GM12878 (cell line): ENCODE data around the gene CSHL1. TPM values are rescaled to one million over a fixed set of nuclear protein-coding genes. Genes with fewer than 3 reads are reported as not detected.

ENCODE experiments used
- ATF7 ChIP-seq: fragments of 450-650 bp; IDR thresholded peaks from 2 replicates; pipeline ENCODE4 v1.6.1; 2016; ENCODE audit warnings: low read depth, mild to moderate bottlenecking
- BMI1 ChIP-seq: fragments of 450-650 bp; IDR thresholded peaks from 2 replicates; pipeline ENCODE4 v1.6.1; 2016; ENCODE audit warnings: mild to moderate bottlenecking, moderate library complexity, borderline replicate concordance
- CBX3 ChIP-seq: fragments of 200-600 bp; sonication (generic); IDR thresholded peaks from 2 replicates; pipeline ENCODE4 v1.6.1; 2016; ENCODE audit warnings: low read depth, borderline replicate concordance
- CEBPB ChIP-seq, 2 experiments: fragments of 150-350 bp in 1 of 2; IDR thresholded peaks; 2 replicates each; pipeline ENCODE4 v1.6.1; 2012 to 2014; ENCODE audit warnings: low read depth in 2 of 2, low read length in 2 of 2, borderline replicate concordance in 1 of 2, inconsistent platforms in 1 of 2
- EZH2 ChIP-seq: IDR thresholded peaks from 2 replicates; pipeline ENCODE4 v1.6.1; 2012; ENCODE audit warnings: low read depth, mild to moderate bottlenecking, control low read depth, inconsistent platforms, low read length, borderline replicate concordance; ENCODE audit not compliant: control insufficient read depth
- HDAC6 ChIP-seq: fragments of 200-600 bp; sonication (generic); IDR thresholded peaks from one replicate; pipeline ENCODE4 v1.8.0; 2017; ENCODE audit warnings: antibody characterized with exemption; ENCODE audit not compliant: unreplicated experiment
- IKZF1 ChIP-seq: fragments of 450-650 bp; conservative IDR thresholded peaks from 2 replicates; pipeline ENCODE4 v1.6.1; 2017; ENCODE audit warnings: antibody characterized with exemption, mild to moderate bottlenecking
- KAT2A ChIP-seq: conservative IDR thresholded peaks from 2 replicates; pipeline ENCODE4 v1.6.1; 2011; ENCODE audit warnings: low read depth, low read length; ENCODE audit not compliant: control insufficient read depth
- MLLT1 ChIP-seq: fragments of 450-650 bp; IDR thresholded peaks from 2 replicates; pipeline ENCODE4 v1.6.1; 2016; ENCODE audit warnings: mild to moderate bottlenecking
- MTA2 ChIP-seq: fragments of 450-650 bp; IDR thresholded peaks from 2 replicates; pipeline ENCODE4 v1.6.1; 2016; ENCODE audit warnings: low read depth, mild to moderate bottlenecking, moderate library complexity
- NKRF ChIP-seq: fragments of 450-650 bp; conservative IDR thresholded peaks from 2 replicates; pipeline ENCODE4 v1.6.1; 2017; ENCODE audit warnings: mild to moderate bottlenecking, moderate library complexity
- PML ChIP-seq: IDR thresholded peaks from 2 replicates; pipeline ENCODE4 v1.6.1; 2012; ENCODE audit warnings: low read length, inconsistent platforms
- POLR2AphosphoS5 ChIP-seq: IDR thresholded peaks from 2 replicates; pipeline ENCODE4 v1.6.1; 2011; ENCODE audit warnings: mild to moderate bottlenecking, low read length, inconsistent platforms
- SMAD1 ChIP-seq: fragments of 450-650 bp; IDR thresholded peaks from 2 replicates; pipeline ENCODE4 v1.6.1; 2018; ENCODE audit warnings: mild to moderate bottlenecking, low read depth; ENCODE audit not compliant: partially characterized antibody
- STAT1 ChIP-seq: fragments of 450-650 bp; conservative IDR thresholded peaks from 2 replicates; pipeline ENCODE4 v1.6.1; 2014; ENCODE audit warnings: antibody characterized with exemption, mild to moderate bottlenecking
- ZSCAN29 ChIP-seq: fragments of 450-650 bp; IDR thresholded peaks from 2 replicates; pipeline ENCODE4 v1.6.1; 2017; ENCODE audit warnings: mild to moderate bottlenecking, moderate library complexity
- polyA plus RNA-seq, 11 experiments: library from polyadenylated mRNA; depleted of rRNA in 4 of 11; unstranded in 6 of 11; stranded (reverse) in 5 of 11; fragments of >200 nt; fragmentation: Nextera tagmentation in 4 of 11; fragmentation: Illumina TruSeq in 1 of 11; extraction: Ambion mirVana in 4 of 11; extraction: Trizol in 1 of 11; gene quantifications; 1 replicate in 1 of 11; 2 replicates in 10 of 11; pipeline versions ENCODE4 v1.2.1 to v1.2.3, GENCODE V29; 2011 to 2016; ENCODE audit warnings: inconsistent platforms in 2 of 11, missing spikeins in 2 of 11, low read depth in 1 of 11
- total RNA-seq, 4 experiments: library from RNA; depleted of rRNA in 3 of 4; stranded (reverse); fragments of >200 nt in 3 of 4; fragmentation: Illumina TruSeq in 1 of 4; extraction: Trizol in 1 of 4; gene quantifications; 2 replicates each; pipeline versions ENCODE4 v1.2.1 to v1.2.3, GENCODE V29; 2013 to 2021
- TF ChIP-seq, protein P1 (sequence below): fragments of 450-650 bp; IDR thresholded peaks from 2 replicates; pipeline ENCODE4 v1.6.1; 2017; ENCODE audit warnings: mild to moderate bottlenecking
- TF ChIP-seq, protein P2 (sequence below): fragments of 450-650 bp; IDR thresholded peaks from 2 replicates; pipeline ENCODE4 v1.6.1; 2017; ENCODE audit warnings: mild to moderate bottlenecking, moderate library complexity

CSHL1 gene
- total and polyA plus RNA-seq, 10 of the 15 experiments (the other 5 are each of a cell fraction or from before 2014, with no cell fraction given) = not detected

DNA sequence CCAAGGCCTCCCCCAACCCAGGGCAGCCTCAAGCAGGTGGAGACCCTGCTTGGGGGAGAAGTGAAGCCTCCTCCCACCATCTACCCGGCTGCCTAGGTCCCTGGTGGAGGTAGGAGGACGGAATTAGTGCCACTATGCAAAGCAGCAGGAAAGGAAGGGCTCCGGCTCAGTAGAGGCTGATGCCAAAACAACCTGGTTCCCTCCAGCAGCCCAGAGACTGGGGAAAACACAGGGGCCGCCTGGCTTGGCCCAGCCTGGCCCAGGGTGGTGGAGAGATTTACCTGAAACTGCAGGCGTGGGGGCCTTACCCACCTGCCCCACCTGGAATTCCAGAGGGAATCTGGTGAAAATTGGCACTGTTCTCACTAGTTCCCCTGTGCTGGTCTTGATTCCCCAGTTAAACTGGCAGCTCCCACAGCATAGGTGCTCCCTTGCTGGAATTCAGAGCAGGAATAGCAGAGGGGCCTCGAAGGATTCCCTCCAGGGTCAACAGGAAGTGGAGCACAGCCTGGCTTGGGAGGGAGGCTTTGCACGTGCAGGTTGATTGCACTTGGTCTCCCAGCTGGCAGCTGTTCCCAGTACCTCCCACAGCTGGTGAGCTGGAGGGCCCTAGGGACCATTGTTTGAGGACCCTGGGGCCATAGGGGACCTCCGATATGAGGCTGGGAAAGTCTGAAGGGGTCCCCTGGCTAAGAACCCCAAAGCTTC lies 16.6 kb upstream of the CSHL1 start (continued):
- no peak for TF ChIP-seq ZSCAN29
- no peak for TF ChIP-seq POLR2AphosphoS5
- peak; percentile 57 for TF ChIP-seq IKZF1
- no peak for TF ChIP-seq MLLT1
- no peak for TF ChIP-seq CEBPB (IDR thresholded peaks at IDR 0.05; ENCODE audit: borderline replicate concordance in 1 of 2, low read depth in 2 of 2, low read length in 2 of 2)
- TF ChIP-seq MTA2 = no peak
- no peak for TF ChIP-seq PML
- TF ChIP-seq BMI1 = no peak
- no peak for TF ChIP-seq ATF7
- no peak for TF ChIP-seq EZH2
- TF ChIP-seq STAT1 = no peak
- no peak for TF ChIP-seq HDAC6
- no peak for TF ChIP-seq CBX3
- TF ChIP-seq, protein P1, sequence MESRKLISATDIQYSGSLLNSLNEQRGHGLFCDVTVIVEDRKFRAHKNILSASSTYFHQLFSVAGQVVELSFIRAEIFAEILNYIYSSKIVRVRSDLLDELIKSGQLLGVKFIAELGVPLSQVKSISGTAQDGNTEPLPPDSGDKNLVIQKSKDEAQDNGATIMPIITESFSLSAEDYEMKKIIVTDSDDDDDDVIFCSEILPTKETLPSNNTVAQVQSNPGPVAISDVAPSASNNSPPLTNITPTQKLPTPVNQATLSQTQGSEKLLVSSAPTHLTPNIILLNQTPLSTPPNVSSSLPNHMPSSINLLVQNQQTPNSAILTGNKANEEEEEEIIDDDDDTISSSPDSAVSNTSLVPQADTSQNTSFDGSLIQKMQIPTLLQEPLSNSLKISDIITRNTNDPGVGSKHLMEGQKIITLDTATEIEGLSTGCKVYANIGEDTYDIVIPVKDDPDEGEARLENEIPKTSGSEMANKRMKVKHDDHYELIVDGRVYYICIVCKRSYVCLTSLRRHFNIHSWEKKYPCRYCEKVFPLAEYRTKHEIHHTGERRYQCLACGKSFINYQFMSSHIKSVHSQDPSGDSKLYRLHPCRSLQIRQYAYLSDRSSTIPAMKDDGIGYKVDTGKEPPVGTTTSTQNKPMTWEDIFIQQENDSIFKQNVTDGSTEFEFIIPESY = no peak
- TF ChIP-seq SMAD1 = no peak
- TF ChIP-seq KAT2A = no peak
- TF ChIP-seq, protein P2, sequence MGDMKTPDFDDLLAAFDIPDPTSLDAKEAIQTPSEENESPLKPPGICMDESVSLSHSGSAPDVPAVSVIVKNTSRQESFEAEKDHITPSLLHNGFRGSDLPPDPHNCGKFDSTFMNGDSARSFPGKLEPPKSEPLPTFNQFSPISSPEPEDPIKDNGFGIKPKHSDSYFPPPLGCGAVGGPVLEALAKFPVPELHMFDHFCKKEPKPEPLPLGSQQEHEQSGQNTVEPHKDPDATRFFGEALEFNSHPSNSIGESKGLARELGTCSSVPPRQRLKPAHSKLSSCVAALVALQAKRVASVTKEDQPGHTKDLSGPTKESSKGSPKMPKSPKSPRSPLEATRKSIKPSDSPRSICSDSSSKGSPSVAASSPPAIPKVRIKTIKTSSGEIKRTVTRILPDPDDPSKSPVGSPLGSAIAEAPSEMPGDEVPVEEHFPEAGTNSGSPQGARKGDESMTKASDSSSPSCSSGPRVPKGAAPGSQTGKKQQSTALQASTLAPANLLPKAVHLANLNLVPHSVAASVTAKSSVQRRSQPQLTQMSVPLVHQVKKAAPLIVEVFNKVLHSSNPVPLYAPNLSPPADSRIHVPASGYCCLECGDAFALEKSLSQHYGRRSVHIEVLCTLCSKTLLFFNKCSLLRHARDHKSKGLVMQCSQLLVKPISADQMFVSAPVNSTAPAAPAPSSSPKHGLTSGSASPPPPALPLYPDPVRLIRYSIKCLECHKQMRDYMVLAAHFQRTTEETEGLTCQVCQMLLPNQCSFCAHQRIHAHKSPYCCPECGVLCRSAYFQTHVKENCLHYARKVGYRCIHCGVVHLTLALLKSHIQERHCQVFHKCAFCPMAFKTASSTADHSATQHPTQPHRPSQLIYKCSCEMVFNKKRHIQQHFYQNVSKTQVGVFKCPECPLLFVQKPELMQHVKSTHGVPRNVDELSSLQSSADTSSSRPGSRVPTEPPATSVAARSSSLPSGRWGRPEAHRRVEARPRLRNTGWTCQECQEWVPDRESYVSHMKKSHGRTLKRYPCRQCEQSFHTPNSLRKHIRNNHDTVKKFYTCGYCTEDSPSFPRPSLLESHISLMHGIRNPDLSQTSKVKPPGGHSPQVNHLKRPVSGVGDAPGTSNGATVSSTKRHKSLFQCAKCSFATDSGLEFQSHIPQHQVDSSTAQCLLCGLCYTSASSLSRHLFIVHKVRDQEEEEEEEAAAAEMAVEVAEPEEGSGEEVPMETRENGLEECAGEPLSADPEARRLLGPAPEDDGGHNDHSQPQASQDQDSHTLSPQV = no peak
- no peak for TF ChIP-seq NKRF
